AG09319 (cell line): ENCODE measurements around the gene TRABD2B.

Source experiments
- DNase-seq: peaks from one replicate; pipeline ENCODE4 v3.0.0-alpha.2; 2010; ENCODE audit warnings: low read depth; ENCODE audit errors: extremely low read depth
- CTCF ChIP-seq: IDR thresholded peaks from 2 replicates; pipeline ENCODE4 v1.5.1; 2011; ENCODE audit warnings: low read depth, mild to moderate bottlenecking, inconsistent platforms, low read length, moderate library complexity

The TRABD2B gene

GRCh38 chr1:47754221-47754620 lies 243.0 kb downstream of the TRABD2B start:
- DNase-seq = no peak
- TF ChIP-seq CTCF = no peak

GRCh38 chr1:47753808-47754207 lies 243.4 kb downstream of the TRABD2B start:
- TF ChIP-seq CTCF = no peak
- no peak for DNase-seq

GRCh38 chr1:47752559-47752958 lies 244.6 kb downstream of the TRABD2B start:
- no peak for DNase-seq
- TF ChIP-seq CTCF = no peak

- no peak for TF ChIP-seq CTCF
- no peak for DNase-seq
These were observed 245.2 kb downstream of the TRABD2B start for GRCh38 chr1:47751996-47752451.

- TF ChIP-seq CTCF = no peak
- DNase-seq = no peak
These were observed 246.0 kb downstream of the TRABD2B start for GRCh38 chr1:47751193-47751592.

GRCh38 chr1:47745715-47746609 lies 251.2 kb downstream of the TRABD2B start:
- no peak for DNase-seq
- TF ChIP-seq CTCF = no peak

GRCh38 chr1:47742890-47743760 lies 254.1 kb downstream of the TRABD2B start:
- no peak for DNase-seq
- TF ChIP-seq CTCF = no peak
